ENCODE results near the gene AK6. TPM values are rescaled to one million over a fixed set of nuclear protein-coding genes. Genes with fewer than 3 reads are reported as not detected.

The AK6 gene
- total and polyA plus RNA-seq, 9 of the 15 experiments (the other 6 are each of a cell fraction or from before 2014, with no cell fraction given): 84.6 to 669 (median 143) TPM

Other genes starting within 250 kb of the AK6 start
Only the 7 nearest of the 9 such genes appear.
- 77.2 and 111 TPM in 2 replicates for gene CENPH, start 179.9 kb downstream of the AK6 start, total RNA-seq (2014; rRNA removed)
- gene CENPH, start 179.9 kb downstream of the AK6 start, total RNA-seq (2014; rRNA removed; fragmentation: Illumina TruSeq; extraction: Trizol): 95.5 and 120 TPM in 2 replicates
- 66.9 and 71.6 TPM in 2 replicates for gene CENPH, start 179.9 kb downstream of the AK6 start, total RNA-seq (2015; rRNA removed; fragmentation: Illumina TruSeq; extraction: Trizol)
- 72.1 and 73.0 TPM in 2 replicates for gene CENPH, start 179.9 kb downstream of the AK6 start, total RNA-seq (2021)
- 61.6 and 75.3 TPM in 2 replicates for gene CENPH, start 179.9 kb downstream of the AK6 start, polyA plus RNA-seq (2011; rRNA removed)
- 68.0 and 74.9 TPM in 2 replicates for gene CENPH, start 179.9 kb downstream of the AK6 start, polyA plus RNA-seq (2014; fragmentation: Illumina TruSeq; extraction: Trizol)
- gene CENPH, start 179.9 kb downstream of the AK6 start, polyA plus RNA-seq (2014; fragmentation: Nextera tagmentation; extraction: Ambion mirVana): 10 to 100 TPM; 10.5 to 18.2 TPM
- 103 and 124 TPM in 2 replicates for gene CENPH, start 179.9 kb downstream of the AK6 start, polyA plus RNA-seq (2014; rRNA removed)
- gene CDK7, start 134.6 kb downstream of the AK6 start, total RNA-seq (2014; rRNA removed): 44.0 and 55.9 TPM in 2 replicates
- 68.8 and 75.3 TPM in 2 replicates for gene CDK7, start 134.6 kb downstream of the AK6 start, total RNA-seq (2014; rRNA removed; fragmentation: Illumina TruSeq; extraction: Trizol)
- gene CDK7, start 134.6 kb downstream of the AK6 start, total RNA-seq (2015; rRNA removed; fragmentation: Illumina TruSeq; extraction: Trizol): 64.8 and 65.3 TPM in 2 replicates
- 41.2 and 41.7 TPM in 2 replicates for gene CDK7, start 134.6 kb downstream of the AK6 start, total RNA-seq (2021)
- 55.5 and 68.3 TPM in 2 replicates for gene CDK7, start 134.6 kb downstream of the AK6 start, polyA plus RNA-seq (2011; rRNA removed)
- gene CDK7, start 134.6 kb downstream of the AK6 start, polyA plus RNA-seq (2014; fragmentation: Illumina TruSeq; extraction: Trizol): 61.1 and 63.6 TPM in 2 replicates
- gene CDK7, start 134.6 kb downstream of the AK6 start, polyA plus RNA-seq (2014; fragmentation: Nextera tagmentation; extraction: Ambion mirVana): 100 to 1,000 TPM; 143 TPM
- gene CDK7, start 134.6 kb downstream of the AK6 start, polyA plus RNA-seq (2014; rRNA removed): 58.3 and 70.8 TPM in 2 replicates
- 3.1 and 4.7 TPM in 2 replicates for gene CCDC125, start 36.7 kb downstream of the AK6 start, total RNA-seq (2014; rRNA removed)
- 11.8 and 13.8 TPM in 2 replicates for gene CCDC125, start 36.7 kb downstream of the AK6 start, total RNA-seq (2014; rRNA removed; fragmentation: Illumina TruSeq; extraction: Trizol)
- gene CCDC125, start 36.7 kb downstream of the AK6 start, total RNA-seq (2015; rRNA removed; fragmentation: Illumina TruSeq; extraction: Trizol): 8.6 and 9.8 TPM in 2 replicates
- 7.0 and 7.8 TPM in 2 replicates for gene CCDC125, start 36.7 kb downstream of the AK6 start, total RNA-seq (2021)
- 7.0 and 9.2 TPM in 2 replicates for gene CCDC125, start 36.7 kb downstream of the AK6 start, polyA plus RNA-seq (2011; rRNA removed)
- 7.8 and 9.3 TPM in 2 replicates for gene CCDC125, start 36.7 kb downstream of the AK6 start, polyA plus RNA-seq (2014; fragmentation: Illumina TruSeq; extraction: Trizol)
- gene CCDC125, start 36.7 kb downstream of the AK6 start, polyA plus RNA-seq (2014; fragmentation: Nextera tagmentation; extraction: Ambion mirVana): 1 to 10 TPM; 6.6 to 6.9 TPM
- gene CCDC125, start 36.7 kb downstream of the AK6 start, polyA plus RNA-seq (2014; rRNA removed): 5.9 and 6.3 TPM in 2 replicates
- 131 and 134 TPM in 2 replicates for gene TAF9, start within 50 bp of the AK6 start, total RNA-seq (2014; rRNA removed)
- gene TAF9, start within 50 bp of the AK6 start, total RNA-seq (2014; rRNA removed; fragmentation: Illumina TruSeq; extraction: Trizol): 177 and 197 TPM in 2 replicates
- gene TAF9, start within 50 bp of the AK6 start, total RNA-seq (2015; rRNA removed; fragmentation: Illumina TruSeq; extraction: Trizol): 195 and 207 TPM in 2 replicates
- gene TAF9, start within 50 bp of the AK6 start, total RNA-seq (2021): 119 and 124 TPM in 2 replicates
- gene TAF9, start within 50 bp of the AK6 start, polyA plus RNA-seq (2011; rRNA removed): 248 and 338 TPM in 2 replicates
- gene TAF9, start within 50 bp of the AK6 start, polyA plus RNA-seq (2014; fragmentation: Illumina TruSeq; extraction: Trizol): 257 and 310 TPM in 2 replicates
- gene TAF9, start within 50 bp of the AK6 start, polyA plus RNA-seq (2014; fragmentation: Nextera tagmentation; extraction: Ambion mirVana): 100 to 1,000 TPM; 519 to 566 TPM
- gene TAF9, start within 50 bp of the AK6 start, polyA plus RNA-seq (2014; rRNA removed): 188 and 189 TPM in 2 replicates
- 21.1 and 36.7 TPM in 2 replicates for gene RAD17, start 298 bp upstream of the AK6 start, total RNA-seq (2014; rRNA removed)
- gene RAD17, start 298 bp upstream of the AK6 start, total RNA-seq (2014; rRNA removed; fragmentation: Illumina TruSeq; extraction: Trizol): 40.1 and 41.9 TPM in 2 replicates
- 33.6 and 40.7 TPM in 2 replicates for gene RAD17, start 298 bp upstream of the AK6 start, total RNA-seq (2015; rRNA removed; fragmentation: Illumina TruSeq; extraction: Trizol)
- 32.9 and 35.2 TPM in 2 replicates for gene RAD17, start 298 bp upstream of the AK6 start, total RNA-seq (2021)
- 45.2 and 47.2 TPM in 2 replicates for gene RAD17, start 298 bp upstream of the AK6 start, polyA plus RNA-seq (2011; rRNA removed)
- 40.9 and 50.1 TPM in 2 replicates for gene RAD17, start 298 bp upstream of the AK6 start, polyA plus RNA-seq (2014; fragmentation: Illumina TruSeq; extraction: Trizol)
- 10 to 100 TPM; 25.6 to 44.4 TPM for gene RAD17, start 298 bp upstream of the AK6 start, polyA plus RNA-seq (2014; fragmentation: Nextera tagmentation; extraction: Ambion mirVana)
- 35.6 and 39.0 TPM in 2 replicates for gene RAD17, start 298 bp upstream of the AK6 start, polyA plus RNA-seq (2014; rRNA removed)
- gene MARVELD2, start 45.6 kb upstream of the AK6 start, total RNA-seq (2014; rRNA removed): 0.08 TPM in 1 of 2 replicates, not detected in the other
- gene MARVELD2, start 45.6 kb upstream of the AK6 start, total RNA-seq (2014; rRNA removed; fragmentation: Illumina TruSeq; extraction: Trizol): 0.04 and 0.13 TPM in 2 replicates
- 0.29 and 0.30 TPM in 2 replicates for gene MARVELD2, start 45.6 kb upstream of the AK6 start, total RNA-seq (2015; rRNA removed; fragmentation: Illumina TruSeq; extraction: Trizol)
- 0.09 and 0.13 TPM in 2 replicates for gene MARVELD2, start 45.6 kb upstream of the AK6 start, total RNA-seq (2021)
- gene MARVELD2, start 45.6 kb upstream of the AK6 start, polyA plus RNA-seq (2011; rRNA removed): 0.05 and 0.21 TPM in 2 replicates
- gene MARVELD2, start 45.6 kb upstream of the AK6 start, polyA plus RNA-seq (2014; fragmentation: Illumina TruSeq; extraction: Trizol): 0.03 TPM in 2 replicates
- under 1 TPM in 1 of 2 experiments, not detected in 1; 0.03 TPM for gene MARVELD2, start 45.6 kb upstream of the AK6 start, polyA plus RNA-seq (2014; fragmentation: Nextera tagmentation; extraction: Ambion mirVana)
- gene MARVELD2, start 45.6 kb upstream of the AK6 start, polyA plus RNA-seq (2014; rRNA removed): 0.07 TPM in 1 of 2 replicates, not detected in the other
- 0.05 and 0.08 TPM in 2 replicates for gene OCLN, start 123.3 kb upstream of the AK6 start, total RNA-seq (2014; rRNA removed)
- gene OCLN, start 123.3 kb upstream of the AK6 start, total RNA-seq (2014; rRNA removed; fragmentation: Illumina TruSeq; extraction: Trizol): 0.22 and 0.29 TPM in 2 replicates
- gene OCLN, start 123.3 kb upstream of the AK6 start, total RNA-seq (2015; rRNA removed; fragmentation: Illumina TruSeq; extraction: Trizol): 0.23 and 0.29 TPM in 2 replicates
- 0.27 and 0.29 TPM in 2 replicates for gene OCLN, start 123.3 kb upstream of the AK6 start, total RNA-seq (2021)
- 0.09 and 0.15 TPM in 2 replicates for gene OCLN, start 123.3 kb upstream of the AK6 start, polyA plus RNA-seq (2011; rRNA removed)
- gene OCLN, start 123.3 kb upstream of the AK6 start, polyA plus RNA-seq (2014; fragmentation: Illumina TruSeq; extraction: Trizol): 0.03 and 0.06 TPM in 2 replicates
- gene OCLN, start 123.3 kb upstream of the AK6 start, polyA plus RNA-seq (2014; fragmentation: Nextera tagmentation; extraction: Ambion mirVana): under 1 TPM; 0.06 to 0.08 TPM
- 0.19 and 0.22 TPM in 2 replicates for gene OCLN, start 123.3 kb upstream of the AK6 start, polyA plus RNA-seq (2014; rRNA removed)

Data from K562 (cell line).